Left renal cortex interstitium (tissue), 4 donors: Measurements from ENCODE around the gene LEF1. TPM values are rescaled to one million over a fixed set of nuclear protein-coding genes. Genes with fewer than 3 reads are reported as not detected.
"Not testable (repeated sequence)": the region's sequence is repeated elsewhere in the genome, so short reads cannot be mapped to it uniquely, and the experiment has no call there.

Source experiments
- DNase-seq, 4 donors: peaks; one replicate each; pipeline ENCODE4 v3.0.0-alpha.2; 2013; ENCODE audit warnings: low read depth in 4 of 4, low spot score in 2 of 4, missing footprints in 1 of 4
- polyA plus RNA-seq, 4 donors: library from polyadenylated mRNA; unstranded; fragments of 120-200 nt; gene quantifications; one replicate each; pipeline ENCODE4 v1.2.1, GENCODE V29; 2013; ENCODE audit not compliant: insufficient read length in 4 of 4

LEF1 gene
- polyA plus RNA-seq, 4 donors = 65.2 to 76.9 (median 71.2) TPM

- DNase-seq = no peak
These were observed 96.4 kb downstream of the LEF1 start for GRCh38 chr4:108072300-108072699.

- no peak for DNase-seq
These were observed 98.0 kb downstream of the LEF1 start for GRCh38 chr4:108070775-108071174.

GRCh38 chr4:108068442-108068841 lies 100.3 kb downstream of the LEF1 start:
- DNase-seq = no peak

GRCh38 chr4:108060686-108061321 lies 107.9 kb downstream of the LEF1 start:
- DNase-seq = no peak

- no peak for DNase-seq
These were observed 108.6 kb downstream of the LEF1 start for GRCh38 chr4:108060164-108060563.

- no peak for DNase-seq
These were observed 109.9 kb downstream of the LEF1 start for GRCh38 chr4:108058685-108059440.

- no peak for DNase-seq
These were observed 112.3 kb downstream of the LEF1 start for GRCh38 chr4:108056418-108056817.

GRCh38 chr4:108055787-108056186 lies 112.9 kb downstream of the LEF1 start:
- DNase-seq = no peak

GRCh38 chr4:108054025-108054638 lies 114.6 kb downstream of the LEF1 start:
- no peak for DNase-seq

GRCh38 chr4:108053251-108053711 lies 115.5 kb downstream of the LEF1 start:
- DNase-seq = no peak

- DNase-seq = no peak
These were observed 116.1 kb downstream of the LEF1 start for GRCh38 chr4:108052558-108053120.

GRCh38 chr4:108051343-108051742 lies 117.4 kb downstream of the LEF1 start:
- DNase-seq = no peak

GRCh38 chr4:108050166-108051111 lies 118.3 kb downstream of the LEF1 start:
- DNase-seq = not testable (repeated sequence)

GRCh38 chr4:108049406-108049805 lies 119.3 kb downstream of the LEF1 start:
- no peak for DNase-seq

GRCh38 chr4:108048997-108049396 lies 119.7 kb downstream of the LEF1 start:
- DNase-seq = no peak

- DNase-seq = no peak
These were observed 120.6 kb downstream of the LEF1 start for GRCh38 chr4:108048157-108048556.

- no peak for DNase-seq
These were observed 121.5 kb downstream of the LEF1 start for GRCh38 chr4:108047199-108047598.

- DNase-seq = no peak
These were observed 123.1 kb downstream of the LEF1 start for GRCh38 chr4:108045687-108046024.

GRCh38 chr4:108044951-108045686 lies 123.6 kb downstream of the LEF1 start:
- no peak for DNase-seq

- peak in 1 of 4 donors; percentile 24 for DNase-seq
These were observed 125.2 kb downstream of the LEF1 start for GRCh38 chr4:108043526-108043925.
